T47D (cell line): ENCODE measurements around the gene SND1.

ENCODE experiments used
- DNase-seq, 2 experiments: peaks; one replicate each; pipeline versions ENCODE4 v3.0.0 to v3.0.0-alpha.2; 2011 to 2012; ENCODE audit warnings: low read depth in 1 of 2, low spot score in 1 of 2
- JUND ChIP-seq: IDR thresholded peaks from 2 replicates; pipeline ENCODE4 v1.6.1; 2012; ENCODE audit warnings: low read depth
- in situ Hi-C: cut with HindIII; loops from 2 replicates; pipeline ENCODE4 v1.10.0; 2016; ENCODE audit warnings: low sequenced_read_pairs, low pct_unique_long_range_greater_than_20kb

SND1 gene

DNA sequence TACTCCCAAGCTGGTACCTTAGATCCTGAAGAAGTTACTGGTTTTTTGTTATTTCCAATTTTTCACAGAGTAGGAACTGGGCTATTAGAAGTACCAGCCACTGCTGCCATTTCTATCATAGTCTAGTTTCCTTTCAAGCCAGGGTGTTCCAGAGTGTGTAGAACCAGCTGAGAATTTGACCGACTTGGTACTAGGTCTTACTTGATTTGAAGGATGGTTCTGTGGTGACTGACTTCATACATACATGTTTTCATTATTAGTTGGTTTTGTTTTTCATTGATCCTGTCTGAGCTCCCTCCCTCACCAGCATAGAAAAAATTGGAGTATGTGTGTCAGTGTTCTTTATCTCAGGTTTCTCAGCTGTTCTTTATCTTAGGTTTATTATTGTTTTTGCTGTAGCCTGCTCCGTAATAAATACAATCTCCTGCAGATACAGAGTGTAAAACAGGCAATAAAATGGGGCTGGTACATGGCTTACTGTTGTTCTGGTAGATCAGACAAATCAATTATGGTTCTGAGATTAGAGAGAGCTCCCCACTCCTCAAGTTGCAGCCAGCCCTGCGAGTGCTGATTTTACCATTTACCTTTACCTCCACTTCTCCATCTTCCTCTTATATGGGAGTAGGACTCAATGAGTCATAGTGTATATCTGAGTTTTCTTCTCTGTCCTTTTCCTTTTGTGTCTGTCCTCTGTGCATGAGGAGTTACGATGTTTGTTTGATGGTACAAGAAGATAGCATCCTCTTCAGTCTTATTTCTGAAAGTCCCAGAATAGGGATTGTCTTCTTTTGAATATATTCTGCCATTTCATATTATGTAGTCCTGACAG lies 256.6 kb downstream of the SND1 start:
- TF ChIP-seq JUND: no peak
- in situ Hi-C loops: no loop called here
- no peak for DNase-seq

DNA sequence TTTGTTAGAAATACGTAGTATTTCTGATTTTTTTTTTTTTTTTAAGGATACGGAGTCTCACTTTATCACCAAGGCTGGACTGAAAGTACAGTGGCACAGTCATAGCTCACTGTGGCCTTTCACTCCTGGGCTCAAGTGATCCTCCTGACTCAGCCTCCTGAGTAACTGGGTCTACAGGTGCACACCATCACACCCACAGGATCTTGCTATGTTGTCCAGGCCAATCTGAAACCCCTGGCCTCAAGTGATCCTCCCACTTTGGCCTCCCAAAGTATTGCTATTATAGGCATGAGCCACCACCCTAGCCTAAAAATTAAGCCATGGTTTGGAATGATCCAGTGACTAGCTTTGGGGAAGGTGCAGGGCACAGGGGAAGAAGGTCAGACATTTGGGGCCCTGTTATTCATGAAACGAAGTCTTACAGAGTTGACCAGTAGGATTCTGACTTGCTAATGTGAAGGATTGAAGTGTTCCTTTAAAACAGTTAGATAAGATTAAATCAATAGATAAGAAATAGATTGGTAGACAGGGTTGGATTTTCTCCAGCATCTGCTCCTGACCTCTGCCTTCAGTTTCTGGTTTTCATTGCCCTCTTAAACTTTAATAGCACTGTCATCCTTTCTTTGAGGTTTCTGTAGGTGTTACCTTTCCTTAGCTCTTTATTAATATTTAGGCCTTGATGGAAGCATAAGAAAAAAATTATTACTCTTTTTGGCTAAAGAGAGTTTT lies 257.6 kb downstream of the SND1 start:
- in situ Hi-C loops: no loop called here
- no peak for TF ChIP-seq JUND

DNA sequence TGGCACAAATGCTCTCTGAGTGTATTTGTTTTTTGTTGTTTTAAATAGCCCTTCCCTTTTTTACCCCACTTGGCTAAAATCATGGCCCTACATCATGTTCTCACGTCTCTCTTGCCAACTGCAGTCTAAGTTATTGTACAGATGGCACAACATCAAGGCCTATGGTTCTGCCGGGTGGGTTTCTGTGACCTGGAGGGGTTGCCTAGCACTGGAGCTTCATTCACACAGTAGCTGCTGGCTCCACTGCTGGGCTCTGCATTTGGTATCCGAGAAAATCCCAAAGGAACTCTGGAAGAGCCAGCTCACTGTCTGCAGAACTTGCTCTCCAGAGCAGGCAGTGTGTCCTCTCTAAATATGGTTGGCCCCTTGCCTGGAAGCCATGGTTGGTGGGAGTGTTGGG lies 258.7 kb downstream of the SND1 start:
- no peak for TF ChIP-seq JUND
- no peak for DNase-seq
- in situ Hi-C loops: no loop called here

More for the DNA sequence above, 257.6 kb downstream of the SND1 start:
- no peak for DNase-seq

DNA sequence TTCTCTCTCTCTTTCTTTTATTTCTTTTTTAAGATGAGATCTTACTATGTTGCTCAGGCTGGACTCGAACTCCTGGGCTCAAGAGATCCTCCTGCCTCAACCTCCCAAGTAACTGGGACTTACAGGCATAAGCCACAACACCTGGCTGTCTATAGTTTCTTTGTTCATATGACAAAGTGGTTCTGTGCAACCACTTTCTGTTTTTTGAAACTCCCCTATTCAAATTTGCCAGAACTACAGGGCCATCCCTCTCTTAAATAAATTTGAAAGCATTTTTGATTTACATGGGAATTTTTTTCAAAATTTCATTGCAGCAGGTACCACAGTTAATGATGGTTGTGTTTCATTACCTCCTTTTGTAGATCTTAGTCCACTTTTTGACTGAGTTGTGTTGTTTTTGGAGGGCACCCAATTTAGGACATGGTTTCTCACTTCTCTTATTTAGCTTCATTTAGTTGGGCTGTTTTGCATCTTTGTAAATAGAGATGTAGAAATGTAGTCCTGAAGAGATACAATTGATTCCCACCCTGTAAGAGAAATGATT lies 260.0 kb downstream of the SND1 start:
- DNase-seq: no peak
- TF ChIP-seq JUND: no peak
- in situ Hi-C loops: no loop called here

DNA sequence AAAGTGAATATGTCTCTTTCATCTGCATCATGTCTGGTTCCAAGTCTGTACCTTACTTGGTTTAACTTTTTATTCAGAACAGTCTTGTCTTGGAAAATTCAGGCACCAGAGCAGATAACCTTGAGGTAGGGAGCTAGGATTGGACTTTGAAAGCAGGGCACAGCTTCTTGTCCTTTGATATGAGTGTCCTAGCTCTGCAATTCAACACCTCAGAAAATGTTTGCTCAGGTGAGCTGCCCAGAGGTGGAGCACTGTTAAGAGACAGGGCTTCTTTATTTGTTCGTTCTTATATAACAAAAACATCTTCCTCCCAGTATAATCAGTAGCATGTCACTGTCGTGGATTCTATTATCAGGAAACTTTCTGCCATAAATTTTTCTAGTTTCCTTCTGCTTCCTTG lies 260.9 kb downstream of the SND1 start:
- in situ Hi-C loops: no loop called here
- DNase-seq: no peak
- TF ChIP-seq JUND: no peak

DNA sequence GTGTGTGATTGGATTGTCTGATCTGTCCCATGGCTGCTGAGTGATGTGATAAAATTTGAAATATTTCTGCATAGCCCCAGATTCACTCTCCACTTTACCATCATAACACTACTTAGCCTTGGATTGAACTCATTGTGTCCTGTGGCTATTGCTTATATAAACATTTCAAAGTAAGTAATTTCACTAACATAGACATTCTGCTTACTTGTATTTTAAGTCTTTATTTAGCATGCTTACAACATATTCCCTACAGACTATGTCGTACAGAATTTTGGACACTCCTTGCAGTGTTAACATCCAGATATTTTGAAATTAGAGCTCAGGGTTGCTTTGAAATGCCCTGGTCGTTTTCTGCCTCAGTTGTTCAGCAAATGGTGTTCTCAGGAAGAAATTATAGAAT lies 261.7 kb downstream of the SND1 start:
- TF ChIP-seq JUND: no peak
- in situ Hi-C loops: no loop called here
- DNase-seq: no peak

DNA sequence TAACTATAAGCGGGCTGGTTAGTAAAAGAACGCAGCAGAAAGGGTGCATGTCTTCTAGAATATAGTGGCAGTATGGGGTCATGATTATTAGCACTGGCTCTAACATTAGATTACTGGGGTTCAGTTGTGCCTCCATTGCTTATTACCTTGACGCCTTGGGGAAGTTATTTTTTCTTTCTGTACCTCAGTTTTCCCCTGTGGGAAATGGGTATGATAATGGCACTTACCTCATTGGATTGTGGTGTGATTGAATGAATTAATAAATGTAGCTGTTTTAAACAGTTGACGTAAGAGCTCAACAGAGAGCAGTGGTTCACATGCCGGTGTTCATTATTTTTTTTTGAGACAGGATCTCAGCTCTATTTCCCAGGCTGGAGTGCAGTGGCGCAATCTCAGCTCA lies 262.7 kb downstream of the SND1 start:
- in situ Hi-C loops: no loop called here
- TF ChIP-seq JUND: no peak
- DNase-seq: no peak

DNA sequence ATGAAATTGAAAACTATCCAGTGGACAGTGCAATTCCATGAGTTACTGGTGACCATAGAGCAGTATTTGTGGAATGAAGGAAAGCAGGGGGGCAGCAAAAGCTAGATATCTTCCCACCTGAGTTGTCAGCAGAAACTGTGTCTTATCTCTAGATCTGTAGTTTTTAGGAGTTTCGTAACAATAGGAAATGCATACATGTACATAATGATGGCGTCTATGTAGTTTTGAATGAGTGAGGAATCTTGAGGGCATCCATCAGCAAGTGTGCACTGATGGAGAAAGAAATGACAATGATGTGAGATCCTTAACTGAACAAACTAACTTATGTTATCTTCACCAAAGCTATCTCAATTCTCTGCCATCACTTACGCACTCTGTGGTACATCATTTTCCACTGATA lies 264.7 kb downstream of the SND1 start:
- DNase-seq: no peak
- in situ Hi-C loops: no loop called here

DNA sequence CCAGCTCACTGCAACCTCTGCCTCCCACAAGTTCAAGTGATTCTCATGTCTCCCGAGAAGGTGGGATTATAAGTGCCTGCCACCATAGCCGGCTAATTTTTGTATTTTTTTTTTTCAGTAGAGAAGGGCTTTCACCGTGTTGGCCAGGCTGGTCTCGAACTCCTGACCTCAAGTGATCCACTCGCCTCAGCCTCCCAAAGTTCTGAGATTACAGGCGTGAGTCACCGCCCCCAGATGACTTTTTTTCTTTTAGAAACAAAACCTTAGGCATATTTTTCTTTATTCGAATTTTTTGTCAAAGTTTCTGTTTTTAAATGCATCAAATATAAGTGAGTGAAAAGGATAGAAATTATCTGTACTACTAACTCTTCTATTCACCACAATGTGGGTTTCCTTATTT lies 266.1 kb downstream of the SND1 start:
- DNase-seq: no peak
- in situ Hi-C loops: no loop called here
- no peak for TF ChIP-seq JUND

More for the DNA sequence above, 264.7 kb downstream of the SND1 start:
- no peak for TF ChIP-seq JUND

DNA sequence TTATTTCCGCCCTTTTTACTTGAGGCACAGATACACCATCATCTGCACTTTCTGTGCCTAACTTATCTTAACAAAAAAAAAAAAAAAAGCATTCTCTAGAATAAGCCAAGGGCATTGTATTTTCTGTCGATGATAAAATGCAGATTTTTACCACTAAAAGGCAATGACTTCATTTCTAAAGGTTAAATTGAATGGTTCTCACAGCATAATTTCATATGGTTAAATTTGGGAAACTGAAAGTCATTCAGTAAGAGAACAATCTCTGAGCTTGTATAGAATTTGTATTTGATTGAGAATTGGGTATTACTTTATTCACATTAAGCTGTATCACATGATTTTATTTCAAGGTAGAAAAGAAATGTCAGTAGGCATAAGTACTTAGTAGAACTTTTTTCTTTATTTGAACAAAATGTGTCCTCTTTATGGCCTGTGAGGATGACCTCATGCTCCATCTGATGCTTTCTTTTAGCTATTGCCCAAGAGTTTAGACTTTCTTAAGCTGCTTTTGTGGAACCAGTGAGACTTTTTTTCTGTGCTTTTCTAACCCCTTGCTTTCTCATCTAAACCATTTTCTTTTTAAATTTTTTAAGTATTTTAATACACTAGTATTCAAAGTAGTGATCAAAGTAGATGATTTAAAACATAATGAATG lies 268.9 kb downstream of the SND1 start:
- DNase-seq: no peak
- no peak for TF ChIP-seq JUND
- in situ Hi-C loops: no loop called here

DNA sequence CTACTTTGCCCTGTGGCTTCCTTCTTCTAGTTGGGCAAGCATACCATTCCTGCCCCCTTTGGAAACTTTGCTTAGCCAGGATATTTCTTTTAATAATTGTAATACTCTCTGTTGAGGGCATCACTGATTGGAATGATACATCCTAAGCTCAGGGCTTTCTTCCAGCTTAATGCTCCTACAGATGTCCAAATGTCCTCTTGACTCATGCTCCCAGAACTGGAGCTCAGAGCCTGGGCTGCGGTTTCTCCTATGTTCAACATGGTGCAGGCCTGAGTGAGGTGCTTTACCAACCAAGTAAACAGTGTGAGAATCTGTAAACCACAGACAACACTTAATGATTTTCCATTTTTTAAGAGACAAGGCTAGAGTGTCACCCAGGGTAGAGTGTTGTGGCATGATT lies 270.7 kb downstream of the SND1 start:
- in situ Hi-C loops: no loop called here
- no peak for TF ChIP-seq JUND
- no peak for DNase-seq

DNA sequence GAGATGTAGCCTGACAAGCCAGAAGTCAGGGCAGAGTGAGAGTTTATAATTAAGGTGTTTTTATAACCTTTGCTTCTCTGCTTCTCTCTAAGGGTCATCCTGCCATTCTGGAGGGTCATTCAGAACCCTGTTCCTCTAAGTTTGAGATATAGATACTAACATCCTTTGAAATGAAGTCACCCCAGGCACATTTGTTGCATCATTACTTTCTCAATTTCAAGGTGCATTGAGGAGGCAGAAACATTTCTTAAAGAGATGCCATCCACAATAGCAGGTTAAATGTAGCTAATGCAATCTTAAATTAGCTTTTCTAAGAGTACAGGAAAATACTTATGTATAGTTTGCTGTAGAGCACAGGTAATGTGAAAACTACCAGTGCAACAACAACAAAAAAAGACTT lies 272.9 kb downstream of the SND1 start:
- no peak for DNase-seq
- in situ Hi-C loops: no loop called here
- TF ChIP-seq JUND: no peak

DNA sequence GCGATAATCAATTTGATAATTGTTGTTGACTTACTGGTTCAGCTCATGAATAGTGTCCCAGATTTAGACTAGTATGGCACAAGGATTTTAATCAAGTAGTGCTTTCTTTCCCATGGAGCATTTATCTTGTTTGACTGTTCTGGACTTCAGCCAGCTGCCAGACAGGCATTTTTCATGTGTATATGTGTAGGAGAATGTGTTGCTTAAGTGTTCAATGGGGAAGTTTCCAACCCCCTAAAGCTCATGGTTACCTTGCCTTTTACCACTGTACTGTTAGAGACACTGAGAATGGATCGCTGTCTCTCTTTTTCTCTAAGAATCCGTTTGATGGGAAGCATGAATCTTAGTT lies 275.3 kb downstream of the SND1 start:
- no peak for TF ChIP-seq JUND
- in situ Hi-C loops: no loop called here
- no peak for DNase-seq
